ENCODE measurements around the gene MCU.
A peak's percentile ranks its signal among the peaks of the same experiment; 100 is the strongest.
"Not testable (repeated sequence)": the region's sequence is repeated elsewhere in the genome, so short reads cannot be mapped to it uniquely, and the experiment has no call there.

The MCU gene

GRCh38 chr10:72762042-72762441, 70.1 kb downstream of the MCU start:
- DNase-seq (ENCODE audit: low spot score), result no peak

GRCh38 chr10:72763201-72763600, 71.3 kb downstream of the MCU start:
- DNase-seq (ENCODE audit: low spot score), result no peak

DNA sequence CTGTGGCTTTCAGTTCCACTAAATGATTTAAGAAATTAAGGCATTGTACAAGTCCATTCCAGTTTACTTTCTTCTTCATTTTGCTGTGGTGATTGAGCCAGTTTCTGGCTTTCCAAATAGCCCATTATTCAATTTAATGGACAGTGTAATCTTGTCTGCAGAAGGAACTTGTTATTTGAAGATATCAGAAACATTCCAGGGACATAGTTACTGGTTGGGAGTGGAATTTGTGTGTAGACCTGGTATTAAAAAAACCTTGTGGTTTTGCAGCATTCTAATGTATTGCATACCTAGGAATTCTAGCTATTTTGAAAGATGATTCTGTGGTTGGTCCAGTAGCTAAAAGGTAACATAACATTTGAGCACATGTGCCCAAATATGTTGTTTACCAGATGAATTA, 72.2 kb downstream of the MCU start:
- DNase-seq (ENCODE audit: low spot score), result no peak

GRCh38 chr10:72765051-72765745, 73.3 kb downstream of the MCU start:
- DNase-seq (ENCODE audit: low spot score), result no peak

DNA sequence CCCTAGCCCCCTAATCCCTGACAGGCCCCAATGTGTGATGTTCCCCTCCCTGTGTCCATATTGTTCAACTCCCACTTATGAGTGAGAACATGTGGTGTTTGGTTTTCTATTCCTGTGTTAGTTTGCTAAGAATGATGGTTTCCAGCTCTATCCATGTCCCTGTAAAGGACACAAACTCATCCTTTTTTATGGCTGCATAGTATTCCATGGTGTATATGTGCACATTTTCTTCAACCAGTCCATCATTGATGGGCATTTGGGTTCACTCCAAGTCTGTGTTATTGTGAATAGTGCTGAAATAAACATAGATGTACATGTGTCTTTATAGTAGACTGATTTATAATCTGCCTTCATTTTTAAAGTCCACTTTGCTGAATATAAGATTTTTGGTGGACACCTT, 79.3 kb downstream of the MCU start:
- not testable (repeated sequence) for DNase-seq (ENCODE audit: low spot score)

DNA sequence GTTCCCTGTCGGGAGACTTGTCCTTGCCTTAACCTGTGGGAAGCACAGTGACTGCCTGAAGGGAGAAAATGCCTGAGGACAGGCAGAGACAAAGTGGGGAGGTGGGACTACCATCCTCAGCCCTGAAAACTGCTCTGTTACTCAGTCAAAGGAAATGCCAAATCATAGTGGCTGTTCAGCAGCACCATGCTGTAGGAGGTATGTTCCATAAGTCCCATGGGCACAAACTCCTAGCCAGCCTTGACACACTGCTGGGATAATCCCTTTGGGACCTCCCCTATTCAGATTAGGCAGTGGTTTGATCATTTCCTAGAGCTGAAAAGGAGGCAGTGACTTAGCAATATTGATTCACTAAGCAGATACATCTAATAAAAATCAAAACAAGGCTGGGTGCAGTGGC, 80.1 kb downstream of the MCU start:
- no peak for DNase-seq (ENCODE audit: low spot score)

DNA sequence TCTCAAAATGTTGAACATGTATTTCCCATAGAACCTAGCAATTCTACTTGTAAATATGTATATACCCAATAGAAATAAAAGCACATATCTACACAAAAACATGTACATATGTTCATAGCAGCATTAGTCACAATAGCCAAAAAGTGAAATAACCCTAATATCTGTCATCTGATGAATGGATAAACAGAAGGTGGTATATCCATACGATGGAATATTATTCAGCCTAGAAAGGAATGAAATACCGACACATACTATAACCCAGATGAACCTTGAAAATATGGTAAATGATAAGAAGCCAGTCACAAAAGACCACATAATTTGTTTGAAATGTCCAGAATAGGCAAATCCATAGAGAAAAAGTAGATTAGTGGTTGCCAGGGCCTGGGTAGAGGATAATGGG, 87.9 kb downstream of the MCU start:
- no peak for DNase-seq (ENCODE audit: low spot score)

DNA sequence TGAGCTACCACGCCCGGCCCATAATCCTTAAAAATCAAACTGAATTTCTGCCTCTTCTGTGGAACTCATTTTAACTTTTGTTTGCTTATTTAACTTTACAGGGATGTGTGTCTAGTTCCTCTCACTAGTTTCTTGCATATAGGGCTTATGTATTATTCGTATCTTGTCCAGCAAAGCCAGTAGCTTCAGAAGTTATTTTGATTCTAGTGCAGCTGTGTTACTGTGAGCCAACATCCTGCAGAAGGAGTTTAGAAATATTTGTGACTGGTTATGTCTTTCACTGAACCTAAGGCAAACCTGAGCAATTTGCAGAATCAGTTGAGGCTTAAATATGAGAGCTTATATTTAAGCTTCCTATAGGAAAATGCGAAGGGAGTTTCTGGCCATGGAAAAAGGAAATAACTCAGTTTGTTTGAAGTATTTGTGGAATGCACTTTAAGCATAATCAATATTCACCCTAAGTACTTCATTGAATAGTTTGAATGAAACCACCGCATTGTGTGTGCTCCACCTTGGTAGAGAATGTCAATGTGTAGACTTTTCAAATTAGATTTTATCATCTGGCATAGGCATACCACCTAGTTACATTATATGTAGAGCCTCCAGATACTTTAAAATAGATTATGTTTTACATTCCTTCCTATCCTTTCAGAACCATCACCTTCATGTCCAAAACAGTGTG, 90.8 kb downstream of the MCU start:
- DNase-seq (ENCODE audit: low spot score), result no peak

GRCh38 chr10:72783410-72783833, 91.5 kb downstream of the MCU start:
- no peak for DNase-seq (ENCODE audit: low spot score)

GRCh38 chr10:72784551-72785351, 92.8 kb downstream of the MCU start:
- DNase-seq (ENCODE audit: low spot score), result peak; percentile 7

- no peak for DNase-seq (ENCODE audit: low spot score)
Observed at GRCh38 chr10:72785409-72785808, 93.5 kb downstream of the MCU start.

GRCh38 chr10:72790216-72790990, 98.5 kb downstream of the MCU start:
- DNase-seq (ENCODE audit: low spot score), result no peak

DNA sequence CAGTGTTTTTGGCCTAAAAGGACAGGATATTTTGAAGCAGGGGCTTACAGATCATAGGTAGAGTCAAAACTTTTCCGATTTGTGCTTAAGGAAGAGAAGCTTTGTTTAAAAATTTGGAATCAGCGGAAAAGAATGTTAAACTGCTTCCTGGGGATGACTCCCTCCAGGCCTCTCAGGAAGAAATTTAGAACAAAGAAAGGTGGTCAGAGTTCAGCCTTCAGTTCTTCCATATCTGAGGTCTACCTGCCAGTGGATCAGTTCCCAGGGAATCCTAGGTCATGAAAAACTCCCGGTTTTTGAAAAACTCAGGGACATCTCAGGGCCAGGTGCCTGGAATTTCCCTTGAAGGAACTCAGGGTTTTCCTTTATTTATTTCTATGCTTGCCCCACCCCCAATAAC, 100.3 kb downstream of the MCU start:
- no peak for DNase-seq (ENCODE audit: low spot score)

DNA sequence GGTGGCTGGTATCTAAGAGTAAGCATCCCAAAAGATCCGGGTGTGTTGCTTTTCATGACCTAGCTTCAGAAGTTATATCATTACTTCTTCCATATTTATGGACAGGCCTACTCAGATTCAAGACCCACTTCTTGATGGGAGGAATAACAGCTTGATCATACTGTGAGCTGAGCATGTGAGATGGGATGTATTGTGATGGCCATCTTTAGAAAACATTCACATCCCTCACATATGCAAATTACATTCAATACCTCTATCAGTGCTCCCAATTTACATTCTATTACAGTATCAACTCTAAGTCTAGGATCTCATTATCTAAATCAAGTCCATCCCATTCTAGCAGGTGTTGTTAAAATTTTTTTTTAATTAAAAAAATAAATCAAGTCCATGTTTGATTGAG, 101.8 kb downstream of the MCU start:
- no peak for DNase-seq (ENCODE audit: low spot score)

DNA sequence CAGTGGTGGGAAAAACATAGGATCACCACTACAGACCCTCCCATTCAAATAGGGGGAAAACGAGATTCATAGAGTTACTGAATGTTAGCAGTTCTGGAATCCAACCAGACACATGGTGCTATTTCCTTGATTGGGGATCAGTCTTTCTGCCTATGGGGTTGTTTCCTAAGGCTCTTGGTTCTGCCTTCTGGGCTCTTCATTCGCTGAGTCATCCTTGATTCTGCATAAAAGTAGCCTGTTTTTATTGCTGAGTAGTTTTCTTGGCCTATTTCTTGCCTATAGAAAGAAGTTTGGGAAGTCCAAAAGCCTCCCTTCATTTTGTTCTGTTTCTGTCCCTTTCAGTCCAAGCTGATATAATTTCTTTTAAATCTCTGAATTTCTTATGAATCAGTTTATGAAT, 102.3 kb downstream of the MCU start:
- no peak for DNase-seq (ENCODE audit: low spot score)

DNA sequence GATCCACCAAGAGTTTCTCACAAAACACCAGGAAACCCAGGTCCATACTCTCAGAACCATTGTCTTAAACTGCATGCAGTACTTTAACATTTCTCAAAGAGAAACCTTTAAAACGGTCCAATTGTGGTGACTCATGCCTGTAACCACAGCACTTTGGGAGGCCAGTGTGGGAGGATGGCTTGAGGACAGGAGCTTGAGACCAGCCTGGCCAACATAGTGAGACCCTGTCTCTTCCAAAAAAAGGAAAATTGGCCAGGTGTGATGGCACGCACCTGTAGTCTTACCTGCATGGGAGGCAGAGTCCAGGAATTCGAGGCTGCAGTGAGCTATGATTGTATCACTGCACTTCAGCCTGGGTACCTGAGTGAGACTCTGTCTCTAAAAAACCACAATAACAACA, 104.1 kb downstream of the MCU start:
- DNase-seq (ENCODE audit: low spot score), result no peak

- DNase-seq (ENCODE audit: low spot score), result no peak
Observed at GRCh38 chr10:72796538-72796937, 104.6 kb downstream of the MCU start.

DNA sequence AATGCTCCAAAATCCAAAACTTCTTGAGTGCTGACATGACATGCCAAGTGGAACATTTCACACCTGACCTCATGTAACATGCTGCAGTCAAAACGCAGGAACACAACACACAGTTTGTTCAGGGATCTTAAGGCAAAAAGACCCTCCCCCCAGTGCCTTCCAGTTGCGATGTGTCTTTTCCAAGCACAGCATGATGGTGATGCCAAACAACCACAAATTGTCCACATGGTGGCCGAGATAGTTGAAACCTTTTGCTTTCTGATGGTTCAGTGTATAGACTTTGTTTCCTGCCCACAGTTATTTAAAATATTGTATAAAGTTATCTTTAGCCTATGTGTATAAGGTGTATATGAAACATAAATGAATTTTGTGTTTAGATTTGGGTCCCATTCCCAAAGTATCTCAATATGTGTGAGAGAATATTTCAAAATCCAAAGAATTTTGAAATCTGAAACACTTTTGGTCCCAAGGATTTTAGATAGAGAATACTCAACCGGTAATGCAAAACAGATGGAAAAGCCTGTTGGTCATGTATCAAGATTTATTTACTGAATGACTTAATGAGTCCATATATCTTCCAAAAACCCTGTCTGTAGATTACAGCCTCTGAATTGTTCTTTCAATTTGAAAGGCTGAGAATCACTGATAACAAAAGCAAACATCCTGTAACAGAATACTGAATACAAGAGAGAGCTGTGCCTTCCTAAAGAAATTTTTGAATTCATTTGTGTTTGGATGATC, 108.2 kb downstream of the MCU start:
- no peak for DNase-seq (ENCODE audit: low spot score)

GRCh38 chr10:72800741-72801092, 108.8 kb downstream of the MCU start:
- no peak for DNase-seq (ENCODE audit: low spot score)

GRCh38 chr10:72801263-72801868, 109.4 kb downstream of the MCU start:
- DNase-seq (ENCODE audit: low spot score), result no peak

- DNase-seq (ENCODE audit: low spot score), result no peak
Observed at GRCh38 chr10:72802332-72802731, 110.4 kb downstream of the MCU start.
